Renal cortical epithelial cell (primary cell): ENCODE data around the gene ANO2. TPM values are rescaled to one million over a fixed set of nuclear protein-coding genes. Genes with fewer than 3 reads are reported as not detected.
"Not testable (repeated sequence)": the region's sequence is repeated elsewhere in the genome, so short reads cannot be mapped to it uniquely, and the experiment has no call there.

Experiments used
- DNase-seq: peaks from one replicate; pipeline ENCODE4 v3.0.0-alpha.2; 2011; ENCODE audit warnings: low read depth
- total RNA-seq: library from RNA; depleted of rRNA; stranded (reverse); fragments of >200 nt; gene quantifications from 2 replicates; pipeline ENCODE4 v1.2.3, GENCODE V29; 2014

The ANO2 gene
- total RNA-seq, 1 donor from 2014 or later = 2.4 TPM

DNA sequence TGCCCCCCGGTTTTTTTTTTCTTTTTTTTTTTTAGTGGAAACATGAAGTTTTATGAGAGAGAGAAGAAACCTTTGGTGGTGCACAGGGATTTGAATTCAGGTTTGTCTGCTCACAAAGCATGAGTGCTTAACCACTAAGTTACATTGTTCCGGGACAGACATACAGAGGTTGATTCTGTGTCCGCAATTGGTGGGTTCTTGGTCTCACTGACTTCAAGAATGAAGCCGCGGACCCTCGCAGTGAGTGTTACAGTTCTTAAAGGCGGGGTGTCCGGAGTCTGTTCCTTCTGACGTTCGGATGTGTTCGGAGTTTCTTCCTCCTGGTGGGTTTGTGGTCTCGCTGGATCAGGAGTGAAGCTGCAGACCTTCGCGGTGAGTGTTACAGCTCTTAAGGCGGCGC is 57.2 kb downstream of the ANO2 start:
- DNase-seq = not testable (repeated sequence)

- DNase-seq = no peak
Measured at GRCh38 chr12:5884866-5885265, 60.2 kb downstream of the ANO2 start.

- DNase-seq = no peak
Measured at GRCh38 chr12:5884285-5884684, 60.8 kb downstream of the ANO2 start.

DNA sequence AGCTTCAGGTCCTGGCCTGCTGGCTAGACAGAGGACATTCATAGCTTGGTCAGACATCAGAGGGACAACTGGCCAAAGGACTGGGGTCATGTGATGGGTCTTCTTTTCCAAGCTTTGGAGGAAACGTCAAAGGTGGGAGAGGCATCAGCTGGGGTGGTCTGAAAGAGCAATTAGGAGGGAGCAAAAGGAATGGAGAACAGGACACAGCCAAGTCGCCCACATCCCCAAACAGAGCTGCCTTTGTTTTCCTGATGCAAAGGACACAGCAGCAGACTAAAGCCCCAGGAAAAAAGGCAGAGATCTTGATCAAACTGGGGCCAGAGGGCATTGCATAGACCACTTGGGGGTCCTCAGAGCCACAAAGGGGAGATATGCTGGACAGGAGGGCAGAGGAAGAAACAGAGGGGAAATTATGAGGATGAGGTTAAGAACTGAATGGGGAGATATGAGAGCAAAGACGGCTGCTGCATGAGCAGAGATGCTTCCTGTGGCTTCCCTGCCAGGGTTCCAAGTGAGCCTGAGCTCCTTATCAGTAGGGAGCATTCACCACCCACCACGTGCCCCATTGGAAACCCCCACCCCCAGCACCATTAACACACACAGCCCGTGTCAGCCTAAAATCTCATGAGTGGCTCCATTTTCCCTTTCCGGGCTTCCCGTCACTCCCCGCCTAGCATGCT is 62.4 kb downstream of the ANO2 start:
- no peak for DNase-seq

DNA sequence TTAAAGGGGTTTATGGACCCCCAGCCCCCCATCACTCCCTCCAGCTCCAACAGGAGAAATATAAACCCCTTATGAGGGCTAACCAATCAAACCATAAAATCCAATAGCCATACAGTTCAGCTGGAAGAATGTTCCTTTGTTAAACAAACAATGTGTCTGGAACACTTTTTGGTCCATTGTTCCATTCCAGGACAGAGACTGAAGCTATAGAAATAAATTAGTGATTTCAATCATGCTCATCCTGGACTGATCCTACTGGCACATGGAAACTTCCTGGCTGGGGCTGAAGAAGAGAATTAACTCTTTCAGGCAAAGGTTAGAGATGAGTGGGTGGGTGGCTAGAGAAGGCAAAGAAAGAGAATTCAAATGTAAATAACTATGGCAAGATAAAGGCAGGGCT is 63.4 kb downstream of the ANO2 start:
- no peak for DNase-seq

GRCh38 chr12:5881101-5881606 is 63.9 kb downstream of the ANO2 start:
- DNase-seq = no peak

DNA sequence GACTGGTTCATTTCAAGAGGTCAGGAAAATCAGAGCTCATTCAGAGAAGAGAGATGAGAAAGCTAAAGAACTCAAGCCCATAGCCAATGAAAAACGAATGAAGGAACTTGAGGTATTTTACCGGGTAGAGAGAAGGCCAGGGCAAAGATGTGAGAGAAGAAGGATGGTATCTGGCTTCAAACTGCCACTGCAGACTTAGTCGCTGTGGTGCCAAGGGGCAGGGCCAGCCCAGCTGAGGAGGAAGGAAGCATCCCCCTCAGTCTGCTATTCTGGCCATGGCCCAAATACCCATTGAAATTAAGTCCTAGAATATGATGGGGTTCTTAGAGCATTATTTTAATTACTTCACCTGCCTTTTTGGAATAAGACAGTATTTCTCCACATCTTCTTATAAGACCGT is 69.2 kb downstream of the ANO2 start:
- no peak for DNase-seq

DNA sequence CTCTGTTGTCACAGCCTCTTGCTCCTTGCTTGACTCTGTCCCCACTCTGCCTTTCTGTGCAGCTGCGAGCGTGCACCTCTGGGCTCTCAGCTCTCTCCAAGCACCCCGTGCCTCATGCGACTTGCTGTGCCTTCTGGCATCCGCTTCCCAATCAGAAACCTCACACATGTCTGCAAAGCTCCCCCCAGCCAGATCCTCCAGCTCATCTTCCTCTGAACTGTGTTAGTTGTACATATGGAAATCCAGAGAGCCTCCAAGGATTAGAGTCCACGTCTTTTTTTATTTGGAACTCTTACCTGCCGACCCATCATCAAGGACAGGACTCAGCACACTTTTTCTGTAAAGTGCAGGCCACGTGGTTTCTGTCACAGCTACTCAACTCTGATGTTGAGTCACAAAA is 70.5 kb downstream of the ANO2 start:
- DNase-seq = no peak

- no peak for DNase-seq
Measured at GRCh38 chr12:5873281-5873919, 71.7 kb downstream of the ANO2 start.

DNA sequence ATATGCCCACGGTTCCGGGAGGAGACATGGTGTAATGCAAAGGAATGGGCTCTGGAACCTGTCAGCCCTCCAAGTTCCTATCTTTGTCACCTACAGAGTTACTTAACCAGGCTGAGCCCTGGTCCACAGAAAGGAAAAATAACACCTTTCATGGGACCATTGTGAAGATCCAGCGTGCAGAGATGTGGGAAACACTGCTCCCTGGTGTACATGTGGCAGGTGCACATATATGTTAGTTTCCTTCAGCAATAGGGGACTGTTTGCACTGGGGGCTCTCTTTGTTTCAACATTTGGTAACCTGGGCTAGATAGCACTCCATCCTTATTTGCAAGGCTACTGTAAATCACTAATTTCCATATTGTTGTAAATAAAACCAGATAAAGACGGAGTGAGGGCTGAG is 72.3 kb downstream of the ANO2 start:
- DNase-seq = peak; percentile 27

GRCh38 chr12:5871741-5872140 is 73.3 kb downstream of the ANO2 start:
- no peak for DNase-seq

- no peak for DNase-seq
Measured at GRCh38 chr12:5870183-5870582, 74.9 kb downstream of the ANO2 start.

GRCh38 chr12:5868625-5869295 is 76.3 kb downstream of the ANO2 start:
- no peak for DNase-seq

DNA sequence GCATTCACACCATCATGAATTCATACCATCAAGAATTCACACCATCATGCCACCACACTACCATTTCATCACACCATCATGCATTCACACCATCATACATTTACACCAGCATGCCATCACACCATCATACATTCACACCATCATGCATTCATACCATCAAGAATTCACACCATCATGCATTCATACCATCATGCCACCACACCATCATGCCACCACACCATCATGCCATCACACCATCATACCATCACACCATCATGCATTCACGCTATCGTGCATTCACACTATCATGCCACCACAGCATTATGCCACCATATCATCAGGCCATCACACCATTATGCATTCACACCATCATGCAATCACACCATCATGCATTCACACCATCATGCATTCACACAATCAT is 79.7 kb downstream of the ANO2 start:
- no peak for DNase-seq

DNA sequence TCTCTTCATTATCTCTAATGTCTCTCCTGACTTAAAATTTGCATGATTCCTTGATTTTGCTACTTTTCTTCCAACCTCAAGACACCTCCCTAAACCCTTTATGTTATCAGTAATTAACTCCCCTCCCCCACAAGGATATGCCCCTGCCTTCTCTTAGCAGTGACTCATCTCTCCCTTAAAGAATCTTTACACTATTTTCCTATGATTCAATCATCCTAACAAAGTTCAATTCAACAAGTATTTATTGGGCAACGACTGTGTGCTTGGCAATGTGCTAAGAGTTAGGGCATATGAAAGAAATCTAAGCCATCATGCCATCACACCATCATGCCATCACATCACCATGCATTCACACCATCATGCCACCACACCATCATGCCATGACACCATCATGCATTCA is 80.1 kb downstream of the ANO2 start:
- no peak for DNase-seq

DNA sequence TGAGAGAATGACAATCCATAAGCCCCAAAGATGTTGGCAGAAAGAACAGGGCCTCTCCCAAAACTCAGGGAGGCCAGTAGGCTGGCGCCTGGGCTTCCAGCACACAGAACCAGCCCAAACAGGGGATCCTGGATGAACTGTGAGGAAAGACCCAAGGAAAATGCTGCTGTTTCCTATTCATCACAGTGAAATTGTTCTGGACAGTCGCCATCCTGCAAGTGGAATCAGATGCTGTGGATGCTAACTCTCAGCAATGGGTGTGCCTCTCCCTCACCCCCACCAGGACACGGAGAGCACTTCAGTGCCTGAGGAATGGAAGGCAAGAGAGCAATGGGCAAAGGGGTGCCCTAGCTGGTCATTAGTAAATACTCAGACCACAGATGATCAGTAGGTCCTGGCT is 80.8 kb downstream of the ANO2 start:
- DNase-seq = no peak

DNA sequence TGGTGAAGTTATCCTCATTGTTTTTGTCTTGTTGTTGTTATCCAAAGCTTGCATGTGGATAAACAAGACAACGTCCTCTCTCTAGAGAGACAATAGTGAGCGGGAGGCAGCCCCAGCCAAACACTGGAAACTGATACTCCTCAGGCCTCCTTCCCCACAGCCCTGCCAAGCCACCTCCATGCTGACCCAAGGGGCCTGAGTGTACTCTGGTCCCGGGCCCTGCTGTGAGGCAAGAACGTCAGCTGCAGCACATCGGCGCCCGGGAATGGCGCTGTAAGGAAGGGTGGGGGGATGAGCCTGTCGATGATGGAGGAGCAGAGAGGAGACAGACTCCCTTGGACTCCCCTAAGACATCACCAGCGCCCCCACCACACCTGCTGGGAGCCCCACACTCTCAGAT is 83.6 kb downstream of the ANO2 start:
- DNase-seq = no peak

DNA sequence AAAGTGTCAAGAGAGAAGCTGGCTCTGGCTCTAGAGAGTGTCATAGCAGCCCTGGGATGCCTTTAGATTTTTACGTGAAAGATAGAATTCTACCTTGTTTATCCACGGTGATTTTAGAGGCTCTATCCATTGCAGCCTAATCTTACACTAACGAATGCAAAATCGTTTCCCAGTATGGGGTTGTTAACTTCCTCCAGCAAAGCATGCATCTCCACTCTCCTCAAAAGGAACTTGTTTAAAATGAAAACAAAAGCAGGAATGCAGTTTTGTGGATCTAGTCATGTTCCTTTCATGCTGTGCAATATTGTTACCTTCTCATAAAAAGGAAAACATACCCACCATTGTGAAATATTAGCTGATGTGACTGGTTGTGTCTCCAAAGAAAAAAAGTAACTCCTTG is 88.4 kb downstream of the ANO2 start:
- no peak for DNase-seq

- no peak for DNase-seq
Measured at GRCh38 chr12:5846950-5847349, 98.1 kb downstream of the ANO2 start.

GRCh38 chr12:5840944-5841343 is 104.1 kb downstream of the ANO2 start:
- no peak for DNase-seq

GRCh38 chr12:5830111-5830510 is 114.9 kb downstream of the ANO2 start:
- no peak for DNase-seq

DNA sequence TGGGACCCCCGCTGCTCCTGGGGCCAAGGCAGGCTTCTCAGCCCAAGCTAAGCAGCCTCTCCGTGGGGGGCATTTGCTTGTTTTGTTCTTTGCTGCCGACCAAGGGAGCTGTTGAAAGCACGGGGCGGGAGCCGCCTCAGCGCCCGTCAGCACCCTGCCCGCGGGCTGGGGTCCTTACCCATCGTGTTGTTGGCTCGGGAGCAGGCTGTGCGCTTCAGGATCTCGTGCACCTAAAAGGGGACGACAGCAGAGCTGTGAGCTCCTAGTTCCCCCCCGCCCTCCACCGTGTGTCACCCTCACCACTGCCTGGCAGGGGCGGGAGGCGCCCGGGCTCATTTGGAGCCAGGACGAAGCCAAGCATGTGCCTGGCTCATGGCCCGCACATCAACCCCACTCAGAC is 117.5 kb downstream of the ANO2 start:
- no peak for DNase-seq

DNA sequence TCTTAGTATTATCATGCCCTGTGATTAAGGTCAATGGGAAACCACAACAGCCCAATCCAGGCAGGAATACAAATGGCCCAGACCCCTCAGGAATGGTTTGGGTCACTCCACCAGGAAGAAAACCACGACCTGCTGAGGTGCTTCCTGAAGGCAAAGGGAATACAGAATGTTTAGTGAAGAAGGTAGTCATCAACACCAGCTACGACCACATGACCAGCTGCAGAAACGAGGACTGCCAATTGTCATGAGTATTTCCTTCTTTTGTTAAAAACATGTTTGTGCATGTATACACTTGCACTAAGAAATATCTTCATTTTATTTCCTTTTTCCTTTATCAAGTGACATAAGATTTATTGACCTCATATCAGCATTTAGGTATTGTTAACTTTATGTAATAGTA is 119.3 kb downstream of the ANO2 start:
- not testable (repeated sequence) for DNase-seq
